ENCODE results near the gene CCDC68.
"Not testable (repeated sequence)": the region's sequence is repeated elsewhere in the genome, so short reads cannot be mapped to it uniquely, and the experiment has no call there.

CCDC68 gene

GRCh38 chr18:54958704-54959625 is at the start of gene CCDC68:
Gene CCDC68 (minus strand): TSS chr18:54959461. CDS start chr18:54942791, 16,670 bp downstream.
- no peak for DNase-seq

GRCh38 chr18:55007602-55008001 is 48.3 kb upstream of the CCDC68 start:
- no peak for DNase-seq

GRCh38 chr18:55003695-55004094 is 44.4 kb upstream of the CCDC68 start:
- DNase-seq, result no peak

GRCh38 chr18:55002261-55002660 is 43.0 kb upstream of the CCDC68 start:
- no peak for DNase-seq

- DNase-seq, result no peak
Measured at GRCh38 chr18:55001394-55002024, 42.2 kb upstream of the CCDC68 start.

GRCh38 chr18:55000529-55000928 is 41.3 kb upstream of the CCDC68 start:
- DNase-seq, result no peak

- no peak for DNase-seq
Measured at GRCh38 chr18:54999016-54999415, 39.8 kb upstream of the CCDC68 start.

- no peak for DNase-seq
Measured at GRCh38 chr18:54995421-54996143, 36.3 kb upstream of the CCDC68 start.

- no peak for DNase-seq
Measured at GRCh38 chr18:54991981-54992380, 32.7 kb upstream of the CCDC68 start.

GRCh38 chr18:54984908-54985307 is 25.6 kb upstream of the CCDC68 start:
- DNase-seq, result no peak

- DNase-seq, result no peak
Measured at GRCh38 chr18:54983791-54984190, 24.5 kb upstream of the CCDC68 start.

GRCh38 chr18:54983041-54983686 is 23.9 kb upstream of the CCDC68 start:
- DNase-seq, result no peak

- no peak for DNase-seq
Measured at GRCh38 chr18:54981076-54981475, 21.8 kb upstream of the CCDC68 start.

- no peak for DNase-seq
Measured at GRCh38 chr18:54975598-54975997, 16.3 kb upstream of the CCDC68 start.

GRCh38 chr18:54973046-54973445 is 13.8 kb upstream of the CCDC68 start:
- DNase-seq, result no peak

- DNase-seq, result no peak
Measured at GRCh38 chr18:54968807-54969206, 9.5 kb upstream of the CCDC68 start.

- not testable (repeated sequence) for DNase-seq
Measured at GRCh38 chr18:54968237-54968636, 9.0 kb upstream of the CCDC68 start.

GRCh38 chr18:54967786-54968185 is 8.5 kb upstream of the CCDC68 start:
- no peak for DNase-seq

- DNase-seq, result no peak
Measured at GRCh38 chr18:54964741-54965140, 5.5 kb upstream of the CCDC68 start.

- no peak for DNase-seq
Measured at GRCh38 chr18:54962919-54963645, 3.8 kb upstream of the CCDC68 start.

GRCh38 chr18:54961868-54962267 is 2.6 kb upstream of the CCDC68 start:
- no peak for DNase-seq

GRCh38 chr18:54961016-54961423 is 1.8 kb upstream of the CCDC68 start:
- no peak for DNase-seq
